ENCODE measurements around the gene CD44.

DNA sequence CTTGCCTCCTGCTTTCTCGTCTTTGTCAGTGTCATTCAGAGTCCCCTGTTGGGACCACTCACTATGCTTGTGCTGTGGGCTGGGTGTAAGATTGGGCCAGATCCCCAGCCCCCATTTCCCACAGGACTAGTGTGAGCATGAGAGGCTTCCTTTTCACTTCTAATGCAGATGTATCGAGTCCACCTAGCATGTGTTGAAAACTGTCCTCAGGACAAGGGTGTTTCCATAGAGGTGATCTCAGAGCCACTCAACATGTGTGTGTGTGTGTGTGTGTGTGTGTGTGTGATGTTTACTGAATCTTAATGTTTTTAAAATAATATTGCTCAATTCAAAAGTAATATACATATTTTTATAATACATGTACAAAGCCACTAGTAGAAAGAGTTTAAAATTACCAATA lies 11.4 kb upstream of the CD44 start:
- TF ChIP-seq, protein P1, sequence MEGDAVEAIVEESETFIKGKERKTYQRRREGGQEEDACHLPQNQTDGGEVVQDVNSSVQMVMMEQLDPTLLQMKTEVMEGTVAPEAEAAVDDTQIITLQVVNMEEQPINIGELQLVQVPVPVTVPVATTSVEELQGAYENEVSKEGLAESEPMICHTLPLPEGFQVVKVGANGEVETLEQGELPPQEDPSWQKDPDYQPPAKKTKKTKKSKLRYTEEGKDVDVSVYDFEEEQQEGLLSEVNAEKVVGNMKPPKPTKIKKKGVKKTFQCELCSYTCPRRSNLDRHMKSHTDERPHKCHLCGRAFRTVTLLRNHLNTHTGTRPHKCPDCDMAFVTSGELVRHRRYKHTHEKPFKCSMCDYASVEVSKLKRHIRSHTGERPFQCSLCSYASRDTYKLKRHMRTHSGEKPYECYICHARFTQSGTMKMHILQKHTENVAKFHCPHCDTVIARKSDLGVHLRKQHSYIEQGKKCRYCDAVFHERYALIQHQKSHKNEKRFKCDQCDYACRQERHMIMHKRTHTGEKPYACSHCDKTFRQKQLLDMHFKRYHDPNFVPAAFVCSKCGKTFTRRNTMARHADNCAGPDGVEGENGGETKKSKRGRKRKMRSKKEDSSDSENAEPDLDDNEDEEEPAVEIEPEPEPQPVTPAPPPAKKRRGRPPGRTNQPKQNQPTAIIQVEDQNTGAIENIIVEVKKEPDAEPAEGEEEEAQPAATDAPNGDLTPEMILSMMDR (IDR thresholded peaks at IDR 0.05; ENCODE audit: low read depth, low read length): no peak
- TF ChIP-seq EZH2phosphoT487 (IDR thresholded peaks at IDR 0.05; ENCODE audit: low read depth): no peak
